Fibroblast of lung (primary cell): ENCODE results near the gene RCOR1. TPM values are rescaled to one million over a fixed set of nuclear protein-coding genes. Genes with fewer than 3 reads are reported as not detected.

Experiments used
- DNase-seq, 2 donors: peaks; one replicate each; pipeline versions ENCODE4 v3.0.0 to v3.0.0-alpha.2; 2010; ENCODE audit warnings: low read depth in 2 of 2
- H2AFZ ChIP-seq: 2 replicates; pipeline ENCODE4 v1.5.1; 2012; ENCODE audit warnings: low read length, control low read depth, inconsistent platforms
- H3K27ac ChIP-seq: 2 replicates; pipeline ENCODE4 v1.5.1; 2011; ENCODE audit warnings: low read length, control low read depth; ENCODE audit not compliant: insufficient read depth
- H3K27me3 ChIP-seq: 2 replicates; pipeline ENCODE4 v1.5.1; 2011; ENCODE audit warnings: mild to moderate bottlenecking, low read length; ENCODE audit not compliant: control insufficient read depth, insufficient read depth
- H3K36me3 ChIP-seq: 2 replicates; pipeline ENCODE4 v1.5.1; 2011; ENCODE audit warnings: low read length; ENCODE audit not compliant: control insufficient read depth, insufficient read depth
- H3K4me1 ChIP-seq: 2 replicates; pipeline ENCODE4 v1.5.1; 2011; ENCODE audit warnings: low read length; ENCODE audit not compliant: control insufficient read depth, insufficient read depth; ENCODE audit errors: extremely low read depth
- H3K4me2 ChIP-seq: 2 replicates; pipeline ENCODE4 v1.5.1; 2011; ENCODE audit warnings: low read length, control low read depth; ENCODE audit not compliant: insufficient read depth; ENCODE audit errors: extremely low read depth
- H3K4me3 ChIP-seq, 4 experiments: fragments of 200-600 bp in 1 of 4; sonication (generic) in 1 of 4; replicated peaks in 1 of 4; 2 replicates each; pipeline ENCODE4 v1.5.1; 2011 to 2016; ENCODE audit warnings: low read length in 4 of 4, low read depth in 3 of 4, mild to moderate bottlenecking in 3 of 4, control low read depth in 2 of 4, inconsistent platforms in 1 of 4, mixed read lengths in 1 of 4; ENCODE audit not compliant: insufficient read depth in 1 of 4; ENCODE audit errors: control extremely low read depth in 1 of 4
- H3K79me2 ChIP-seq: 2 replicates; pipeline ENCODE4 v1.5.1; 2012; ENCODE audit warnings: mild to moderate bottlenecking, low read length, inconsistent platforms; ENCODE audit not compliant: control insufficient read depth, insufficient read depth
- H3K9ac ChIP-seq: 2 replicates; pipeline ENCODE4 v1.5.1; 2011; ENCODE audit warnings: mild to moderate bottlenecking, low read length, control low read depth; ENCODE audit not compliant: insufficient read depth
- H3K9me3 ChIP-seq: 2 replicates; pipeline ENCODE4 v1.5.1; 2012; ENCODE audit warnings: low read depth, low read length; ENCODE audit not compliant: control insufficient read depth, insufficient read depth
- H4K20me1 ChIP-seq: 2 replicates; pipeline ENCODE4 v1.5.1; 2011; ENCODE audit warnings: low read length; ENCODE audit not compliant: control insufficient read depth, insufficient read depth; ENCODE audit errors: extremely low read depth
- CTCF ChIP-seq, 2 donors: IDR thresholded peaks in 1 of 2; conservative IDR thresholded peaks in 1 of 2; 1 replicate in 1 of 2; 2 replicates in 1 of 2; pipeline ENCODE4 v1.5.1; 2011 to 2012; ENCODE audit warnings: low read length in 2 of 2, control low read depth in 1 of 2, inconsistent platforms in 1 of 2, low read depth in 1 of 2, mild to moderate bottlenecking in 1 of 2
- EZH2 ChIP-seq: IDR thresholded peaks from 2 replicates; pipeline ENCODE4 v1.5.1; 2012; ENCODE audit warnings: low read length, control low read depth, mild to moderate bottlenecking; ENCODE audit errors: missing control alignments
- polyA plus RNA-seq, 2 donors: library from polyadenylated mRNA; depleted of rRNA in 1 of 2; stranded (reverse) in 1 of 2; unstranded in 1 of 2; fragments of >200 nt; gene quantifications; 2 replicates each; pipeline ENCODE4 v1.2.1, GENCODE V29; 2011 to 2012; ENCODE audit warnings: missing spikeins in 1 of 2
- total RNA-seq: library from RNA; depleted of rRNA; stranded (reverse); fragments of >200 nt; gene quantifications from 2 replicates; pipeline ENCODE4 v1.2.1, GENCODE V29; 2014

The RCOR1 gene
- total and polyA plus RNA-seq, 2 donors (not counting 1 experiment from before 2014, with no cell fraction given) = 11.4 to 19.6 TPM

- H2AFZ ChIP-seq = no peak overlapping the region
Observed at GRCh38 chr14:102578821-102579220, 13.6 kb upstream of the RCOR1 start.

GRCh38 chr14:102579696-102580549 is 12.5 kb upstream of the RCOR1 start:
- Histone ChIP-seq H3K4me2 (no peak overlapping the region), H3K4me3 (no peak overlapping the region), H3K4me1 (no peaks in the 10 kb centered on the region), H3K36me3 (no peaks in the 10 kb centered on the region), H3K27ac (no peak overlapping the region), H4K20me1 (no peaks in the 10 kb centered on the region), H3K27me3 (no peaks in the 10 kb centered on the region), H3K9ac (no peak overlapping the region), H3K79me2 (no peaks in the 10 kb centered on the region), H3K9me3 (no peaks in the 10 kb centered on the region), H2AFZ (no peak overlapping the region)
- TF ChIP-seq EZH2 = no peak
- TF ChIP-seq CTCF (conservative IDR thresholded peaks at IDR 0.05 in 1 of 2, IDR thresholded peaks at IDR 0.05 in 1 of 2; ENCODE audit: low read depth in 1 of 2, low read length in 2 of 2) = no peak
- peak; percentile 73 to 74 for DNase-seq

More at GRCh38 chr14:102578821-102579220, 13.6 kb upstream of the RCOR1 start:
- TF ChIP-seq CTCF (conservative IDR thresholded peaks at IDR 0.05 in 1 of 2, IDR thresholded peaks at IDR 0.05 in 1 of 2; ENCODE audit: low read depth in 1 of 2, low read length in 2 of 2) (no peak), EZH2 (no peak)
- Histone ChIP-seq H3K79me2 (no peaks in the 10 kb centered on the region), H3K36me3 (no peaks in the 10 kb centered on the region), H3K27ac (no peak overlapping the region), H3K27me3 (no peaks in the 10 kb centered on the region), H3K4me3 (no peak overlapping the region), H3K9ac (no peak overlapping the region), H4K20me1 (no peaks in the 10 kb centered on the region), H3K4me2 (no peak overlapping the region), H3K9me3 (no peaks in the 10 kb centered on the region), H3K4me1 (no peaks in the 10 kb centered on the region)
- DNase-seq = no peak

GRCh38 chr14:102580550-102581110 is 11.8 kb upstream of the RCOR1 start:
- no peak for DNase-seq
- Histone ChIP-seq H3K4me1 (no peaks in the 10 kb centered on the region), H3K9me3 (no peaks in the 10 kb centered on the region), H3K79me2 (no peaks in the 10 kb centered on the region), H3K4me2 (no peak overlapping the region), H3K9ac (no peak overlapping the region), H3K27me3 (no peaks in the 10 kb centered on the region), H4K20me1 (no peaks in the 10 kb centered on the region), H2AFZ (no peak overlapping the region), H3K4me3 (no peak overlapping the region), H3K27ac (no peak overlapping the region), H3K36me3 (no peaks in the 10 kb centered on the region)
- TF ChIP-seq CTCF (conservative IDR thresholded peaks at IDR 0.05 in 1 of 2, IDR thresholded peaks at IDR 0.05 in 1 of 2; ENCODE audit: low read depth in 1 of 2, low read length in 2 of 2) = no peak
